HG03103 (cell line): ENCODE results near the gene TMEM185A.
"Not testable (repeated sequence)": the region's sequence is repeated elsewhere in the genome, so short reads cannot be mapped to it uniquely, and the experiment has no call there.

Experiments used
- ATAC-seq: cut with Tn5 transposase; IDR thresholded peaks from one replicate; pipeline ENCODE4 v1.9.1; 2021; ENCODE audit warnings: low read depth; ENCODE audit not compliant: unreplicated experiment

Gene TMEM185A

DNA sequence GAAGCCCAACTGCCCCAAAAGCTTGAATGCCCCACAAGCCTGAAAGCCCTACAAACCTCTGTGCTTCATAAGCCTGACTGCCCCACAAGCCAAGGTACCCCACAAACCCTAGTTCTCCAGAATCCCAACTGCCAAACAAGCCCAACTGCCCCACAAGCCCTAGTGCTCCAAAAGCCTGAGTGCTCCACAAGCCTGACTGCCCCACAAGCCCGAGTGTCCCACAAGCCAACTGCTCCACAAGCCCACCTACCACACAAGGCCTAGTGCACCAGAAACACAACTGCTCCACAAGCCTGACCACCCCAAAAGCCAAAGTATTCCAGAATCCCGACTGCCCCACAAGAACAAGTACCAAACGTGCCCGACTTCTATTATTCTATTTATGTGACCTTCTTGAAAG is 68.2 kb downstream of the TMEM185A start:
- no peak for ATAC-seq

DNA sequence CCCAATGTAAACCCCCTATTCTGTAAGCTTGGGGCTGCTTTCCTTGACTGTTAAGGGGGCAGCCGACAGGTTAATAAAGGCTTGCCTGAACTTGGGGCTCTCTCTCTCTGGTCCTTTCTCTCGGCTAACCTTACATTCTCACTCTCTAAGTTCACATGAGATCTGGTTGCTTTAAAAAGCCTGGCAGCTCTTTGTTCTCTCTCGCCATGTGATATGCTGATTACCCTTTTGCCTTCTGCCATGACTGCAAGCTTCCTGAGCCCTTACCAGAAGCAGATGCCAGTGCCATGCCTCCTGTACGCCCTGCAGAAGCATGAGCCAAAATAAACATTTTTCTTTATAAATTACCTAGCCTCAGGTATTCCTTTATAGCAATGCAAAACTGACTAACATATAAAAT is 76.3 kb downstream of the TMEM185A start:
- not testable (repeated sequence) for ATAC-seq

DNA sequence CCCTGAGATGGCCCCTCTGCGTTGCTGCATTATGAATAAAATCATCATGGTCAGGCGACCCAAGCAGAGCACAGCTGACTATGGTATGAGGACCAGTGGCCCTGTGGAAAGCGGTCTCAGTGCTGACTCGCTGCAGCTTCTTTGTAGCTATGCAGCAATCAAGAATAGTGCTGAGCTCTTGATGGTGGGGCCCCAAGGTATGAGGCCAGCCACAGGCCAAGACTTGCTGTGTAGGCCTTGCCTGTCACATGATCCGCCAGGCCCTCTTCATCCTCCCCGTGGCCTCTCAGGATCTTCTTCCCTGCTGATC is 79.7 kb downstream of the TMEM185A start:
- ATAC-seq, result not testable (repeated sequence)

DNA sequence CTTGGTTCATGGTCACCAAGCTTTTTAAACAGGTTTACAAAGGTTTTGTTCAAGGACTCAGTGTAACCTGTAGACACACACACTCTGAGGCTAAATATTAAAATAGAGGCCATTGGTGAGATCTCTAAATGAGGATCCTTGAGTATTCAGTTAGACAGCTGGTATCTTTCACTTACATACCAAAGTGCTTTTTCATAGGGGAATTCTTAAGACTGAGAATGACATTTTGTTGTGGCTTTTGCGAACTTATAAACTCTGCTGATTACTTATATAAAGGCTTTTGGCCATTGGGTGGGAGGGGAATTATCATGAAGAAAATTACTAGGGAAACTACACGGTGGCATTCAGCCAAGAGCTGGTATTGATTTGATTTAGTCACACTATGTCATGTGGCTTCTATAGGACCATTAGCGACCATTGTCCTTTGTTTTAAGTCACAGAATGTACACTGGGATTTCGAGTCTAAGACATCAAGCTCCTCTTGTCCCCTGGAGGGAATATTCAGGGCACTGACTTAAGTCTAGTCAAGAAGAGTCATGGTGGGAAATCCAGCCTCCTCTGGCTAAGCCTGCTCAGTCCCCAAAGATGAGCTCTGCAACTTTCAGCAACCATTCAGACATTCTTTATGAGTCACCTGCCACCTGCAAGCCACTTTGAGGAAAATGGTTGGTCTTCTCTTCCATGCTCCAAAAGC is 80.2 kb downstream of the TMEM185A start:
- ATAC-seq, result not testable (repeated sequence)

DNA sequence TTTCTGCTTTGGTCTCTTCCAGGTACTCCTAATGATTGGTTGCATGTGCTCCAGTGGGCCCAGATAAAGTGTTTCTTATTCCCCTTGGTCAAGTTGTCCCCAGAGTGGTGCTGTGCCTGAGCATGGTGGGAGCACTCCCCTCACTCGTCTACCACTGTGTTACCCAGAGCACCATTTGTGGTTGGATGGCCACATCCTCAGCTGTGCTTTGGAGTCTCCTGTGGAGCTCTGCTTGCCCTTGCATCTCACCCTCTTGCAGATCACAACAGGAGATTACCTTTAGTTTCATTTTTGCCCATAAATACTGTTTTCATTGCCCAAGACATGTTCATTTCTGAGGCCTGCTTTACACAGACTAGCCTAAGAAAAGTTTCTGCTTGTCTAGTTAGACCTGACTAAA is 81.1 kb downstream of the TMEM185A start:
- not testable (repeated sequence) for ATAC-seq

DNA sequence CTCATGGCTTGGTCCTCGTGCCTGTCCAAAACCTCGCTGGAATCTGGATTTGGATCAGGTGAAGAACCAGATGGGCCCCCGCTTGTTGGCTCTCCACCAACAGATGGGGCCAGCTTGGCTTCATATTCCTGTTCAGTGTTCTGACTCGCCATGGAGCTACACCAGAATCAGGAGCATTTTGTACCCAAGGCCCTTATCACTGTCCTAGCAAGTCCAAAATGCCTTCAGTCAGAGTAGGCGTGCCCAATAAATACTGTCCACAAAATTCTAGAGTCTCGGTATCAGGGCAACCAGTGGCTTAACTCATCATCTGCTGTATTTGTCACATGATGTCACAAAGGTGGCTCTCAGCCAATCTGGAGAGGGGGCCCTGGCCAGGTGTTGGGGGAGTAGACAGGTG is 81.9 kb downstream of the TMEM185A start, which contains the start of gene HSFX3:
TSS of gene HSFX3 (minus strand) at position 224 of the 400 bp plus-strand sequence. CDS start at position 152, 72 bp downstream.
- not testable (repeated sequence) for ATAC-seq

DNA sequence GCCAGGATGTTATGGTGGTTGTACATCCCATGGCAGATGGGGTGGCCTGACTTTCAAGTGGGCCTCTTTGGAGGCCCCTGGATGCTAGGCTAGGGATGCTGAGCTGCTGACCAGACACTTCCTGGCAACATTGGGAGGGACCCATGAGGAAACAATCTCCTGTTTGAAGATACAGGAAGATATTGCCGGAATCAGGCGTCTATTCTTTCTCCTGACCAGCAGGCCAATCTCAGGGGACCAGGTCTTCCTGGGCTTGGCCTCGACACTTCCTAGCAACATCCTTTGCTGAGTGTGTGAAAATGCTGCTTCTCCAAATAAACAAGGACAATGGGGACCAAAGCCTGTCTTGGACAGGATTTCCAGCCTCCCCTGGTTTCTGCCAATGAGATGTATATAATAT is 83.8 kb downstream of the TMEM185A start:
- ATAC-seq, result not testable (repeated sequence)

DNA sequence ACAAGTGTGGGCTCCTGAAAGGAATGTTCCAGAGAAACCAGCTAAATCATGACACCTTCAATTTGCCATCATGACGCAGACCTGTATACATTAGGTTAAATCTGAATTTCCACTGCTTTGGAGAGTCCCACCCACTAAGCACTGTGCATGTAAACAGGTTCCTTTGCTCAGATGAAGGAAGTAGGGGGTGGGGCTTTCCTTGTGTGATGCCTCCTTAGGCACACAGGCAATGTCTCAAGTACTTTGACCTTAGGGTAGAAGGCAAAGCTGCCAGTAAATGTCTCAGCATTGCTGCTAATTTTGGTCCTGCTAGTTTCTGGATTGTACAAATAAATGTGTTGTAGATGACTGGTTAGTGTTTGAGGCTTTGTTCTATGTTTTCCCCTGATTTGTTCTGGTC is 84.6 kb downstream of the TMEM185A start:
- not testable (repeated sequence) for ATAC-seq
